SK-N-DZ (cell line): ENCODE data around the gene SSX2IP.
"Not testable (repeated sequence)": the region's sequence is repeated elsewhere in the genome, so short reads cannot be mapped to it uniquely, and the experiment has no call there.

Experiments
- DNase-seq: peaks from one replicate; pipeline ENCODE4 v3.0.0-alpha.2; 2015; ENCODE audit warnings: low spot score

The SSX2IP gene

GRCh38 chr1:84675631-84676030 is 14.6 kb downstream of the SSX2IP start:
- no peak for DNase-seq

- DNase-seq, result no peak
These were observed 15.2 kb downstream of the SSX2IP start for GRCh38 chr1:84675106-84675505.

- DNase-seq, result no peak
These were observed 15.6 kb downstream of the SSX2IP start for GRCh38 chr1:84674705-84675104.

- DNase-seq, result no peak
These were observed 16.2 kb downstream of the SSX2IP start for GRCh38 chr1:84674021-84674420.

GRCh38 chr1:84672080-84672854 is 18.0 kb downstream of the SSX2IP start:
- no peak for DNase-seq

- DNase-seq, result no peak
These were observed 20.4 kb downstream of the SSX2IP start for GRCh38 chr1:84669831-84670230.

- DNase-seq, result no peak
These were observed 22.1 kb downstream of the SSX2IP start for GRCh38 chr1:84668185-84668584.

GRCh38 chr1:84665703-84666317 is 24.5 kb downstream of the SSX2IP start:
- no peak for DNase-seq

GRCh38 chr1:84653130-84653677 is 37.1 kb downstream of the SSX2IP start:
- DNase-seq, result no peak

GRCh38 chr1:84644472-84644871 is 45.8 kb downstream of the SSX2IP start:
- no peak for DNase-seq

- no peak for DNase-seq
These were observed 47.1 kb downstream of the SSX2IP start for GRCh38 chr1:84643183-84643582.

- DNase-seq, result no peak
These were observed 47.5 kb downstream of the SSX2IP start for GRCh38 chr1:84642774-84643173.

- DNase-seq, result not testable (repeated sequence)
These were observed 50.5 kb downstream of the SSX2IP start for GRCh38 chr1:84639731-84640130.

- DNase-seq, result no peak
These were observed 54.8 kb downstream of the SSX2IP start for GRCh38 chr1:84635429-84635828.

GRCh38 chr1:84634536-84635205 is 55.6 kb downstream of the SSX2IP start:
- DNase-seq, result no peak

- no peak for DNase-seq
These were observed 57.4 kb downstream of the SSX2IP start for GRCh38 chr1:84632673-84633434.

GRCh38 chr1:84632137-84632536 is 58.1 kb downstream of the SSX2IP start:
- no peak for DNase-seq

- no peak for DNase-seq
These were observed 65.4 kb downstream of the SSX2IP start for GRCh38 chr1:84624876-84625275.

GRCh38 chr1:84621553-84621952 is 68.7 kb downstream of the SSX2IP start:
- DNase-seq, result no peak

GRCh38 chr1:84620720-84621313 is 69.4 kb downstream of the SSX2IP start:
- DNase-seq, result peak; percentile 15

GRCh38 chr1:84619383-84620102 is 70.7 kb downstream of the SSX2IP start:
- peak; percentile 30 for DNase-seq
